HG03066 (cell line): ENCODE results near the gene SEMA7A.
"Not testable (repeated sequence)": the region's sequence is repeated elsewhere in the genome, so short reads cannot be mapped to it uniquely, and the experiment has no call there.

Source experiments
- ATAC-seq: cut with Tn5 transposase; IDR thresholded peaks from one replicate; pipeline ENCODE4 v1.9.1; 2021; ENCODE audit warnings: low read depth; ENCODE audit not compliant: unreplicated experiment

Gene SEMA7A

GRCh38 chr15:74377831-74378766 is 55.7 kb downstream of the SEMA7A start:
- no peak for ATAC-seq

GRCh38 chr15:74376825-74377581 is 56.8 kb downstream of the SEMA7A start:
- no peak for ATAC-seq

- no peak for ATAC-seq
Observed at GRCh38 chr15:74376226-74376625, 57.5 kb downstream of the SEMA7A start.

GRCh38 chr15:74375303-74375693 is 58.5 kb downstream of the SEMA7A start:
- no peak for ATAC-seq

GRCh38 chr15:74374648-74375302 is 59.0 kb downstream of the SEMA7A start:
- ATAC-seq = no peak

GRCh38 chr15:74373731-74374647 is 59.8 kb downstream of the SEMA7A start:
- ATAC-seq = peak; percentile 76

GRCh38 chr15:74373056-74373650 is 60.6 kb downstream of the SEMA7A start:
- ATAC-seq = no peak

GRCh38 chr15:74370471-74370870 is 63.3 kb downstream of the SEMA7A start:
- no peak for ATAC-seq

GRCh38 chr15:74369756-74370155 is 64.0 kb downstream of the SEMA7A start:
- ATAC-seq = no peak

- no peak for ATAC-seq
Observed at GRCh38 chr15:74369084-74369745, 64.5 kb downstream of the SEMA7A start.

GRCh38 chr15:74368121-74368520 is 65.6 kb downstream of the SEMA7A start:
- ATAC-seq = no peak

- ATAC-seq = no peak
Observed at GRCh38 chr15:74367296-74367854, 66.4 kb downstream of the SEMA7A start, which contains the start of gene CYP11A1. Gene CYP11A1, minus strand, starts transcription at chr15:74367646. Its CDS starts 61 bp downstream, at chr15:74367585.

GRCh38 chr15:74365598-74366445 is 67.9 kb downstream of the SEMA7A start:
- ATAC-seq = no peak

- ATAC-seq = no peak
Observed at GRCh38 chr15:74364936-74365597, 68.7 kb downstream of the SEMA7A start.

- no peak for ATAC-seq
Observed at GRCh38 chr15:74362482-74362881, 71.3 kb downstream of the SEMA7A start.

- ATAC-seq = not testable (repeated sequence)
Observed at GRCh38 chr15:74360855-74361254, 72.9 kb downstream of the SEMA7A start.

GRCh38 chr15:74359376-74359775 is 74.4 kb downstream of the SEMA7A start:
- ATAC-seq = not testable (repeated sequence)
